ENCODE measurements around the gene FRMD7. TPM values are rescaled to one million over a fixed set of nuclear protein-coding genes. Genes with fewer than 3 reads are reported as not detected.

Gene FRMD7
- polyA plus RNA-seq, 1 donor from 2014 or later, result 0.54 TPM

DNA sequence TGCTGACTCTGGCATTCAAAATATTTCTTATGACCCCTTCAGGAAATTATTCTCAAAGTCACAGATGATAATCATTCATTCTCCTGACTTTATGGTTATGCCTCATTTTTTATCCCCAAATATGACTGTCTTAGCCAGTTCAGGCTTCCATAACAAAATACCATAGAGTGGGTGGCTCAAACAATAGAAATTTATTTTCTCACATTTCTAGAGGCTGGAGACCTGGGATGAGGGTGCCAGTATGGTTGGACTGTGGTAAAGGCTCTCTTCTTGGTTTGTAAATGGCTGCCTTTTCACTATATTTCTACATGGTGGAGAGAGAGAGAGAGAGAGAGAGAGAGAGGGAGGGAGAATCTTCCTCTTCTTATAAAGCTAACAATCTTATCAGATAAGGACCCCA lies 20.5 kb downstream of the FRMD7 start:
- no peaks in the 10 kb centered on the region for H3K9me2 ChIP-seq (ENCODE audit: insufficient read depth, low read length)
- no peaks in the 10 kb centered on the region for H3K9me3 ChIP-seq (ENCODE audit: low read length)
- no peak overlapping the region for H3K4me3 ChIP-seq (ENCODE audit: low read length)
- TF ChIP-seq EP300 (conservative IDR thresholded peaks at IDR 0.05; ENCODE audit: poor library complexity, severe bottlenecking), result no peak
- no peak for TF ChIP-seq TAF1 (IDR thresholded peaks at IDR 0.05; ENCODE audit: low read depth)
- TF ChIP-seq, protein P1, sequence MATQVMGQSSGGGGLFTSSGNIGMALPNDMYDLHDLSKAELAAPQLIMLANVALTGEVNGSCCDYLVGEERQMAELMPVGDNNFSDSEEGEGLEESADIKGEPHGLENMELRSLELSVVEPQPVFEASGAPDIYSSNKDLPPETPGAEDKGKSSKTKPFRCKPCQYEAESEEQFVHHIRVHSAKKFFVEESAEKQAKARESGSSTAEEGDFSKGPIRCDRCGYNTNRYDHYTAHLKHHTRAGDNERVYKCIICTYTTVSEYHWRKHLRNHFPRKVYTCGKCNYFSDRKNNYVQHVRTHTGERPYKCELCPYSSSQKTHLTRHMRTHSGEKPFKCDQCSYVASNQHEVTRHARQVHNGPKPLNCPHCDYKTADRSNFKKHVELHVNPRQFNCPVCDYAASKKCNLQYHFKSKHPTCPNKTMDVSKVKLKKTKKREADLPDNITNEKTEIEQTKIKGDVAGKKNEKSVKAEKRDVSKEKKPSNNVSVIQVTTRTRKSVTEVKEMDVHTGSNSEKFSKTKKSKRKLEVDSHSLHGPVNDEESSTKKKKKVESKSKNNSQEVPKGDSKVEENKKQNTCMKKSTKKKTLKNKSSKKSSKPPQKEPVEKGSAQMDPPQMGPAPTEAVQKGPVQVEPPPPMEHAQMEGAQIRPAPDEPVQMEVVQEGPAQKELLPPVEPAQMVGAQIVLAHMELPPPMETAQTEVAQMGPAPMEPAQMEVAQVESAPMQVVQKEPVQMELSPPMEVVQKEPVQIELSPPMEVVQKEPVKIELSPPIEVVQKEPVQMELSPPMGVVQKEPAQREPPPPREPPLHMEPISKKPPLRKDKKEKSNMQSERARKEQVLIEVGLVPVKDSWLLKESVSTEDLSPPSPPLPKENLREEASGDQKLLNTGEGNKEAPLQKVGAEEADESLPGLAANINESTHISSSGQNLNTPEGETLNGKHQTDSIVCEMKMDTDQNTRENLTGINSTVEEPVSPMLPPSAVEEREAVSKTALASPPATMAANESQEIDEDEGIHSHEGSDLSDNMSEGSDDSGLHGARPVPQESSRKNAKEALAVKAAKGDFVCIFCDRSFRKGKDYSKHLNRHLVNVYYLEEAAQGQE (IDR thresholded peaks at IDR 0.05; ENCODE audit: borderline replicate concordance), result no peak
- no peak for TF ChIP-seq EZH2 (IDR thresholded peaks at IDR 0.05; ENCODE audit: borderline replicate concordance, insufficient read depth, low read length, poor library complexity, severe bottlenecking)
- TF ChIP-seq MXI1 (conservative IDR thresholded peaks at IDR 0.05; ENCODE audit: poor library complexity, severe bottlenecking), result no peak
- TF ChIP-seq CTCF (IDR thresholded peaks at IDR 0.05; ENCODE audit: poor library complexity, severe bottlenecking), result no peak
- TF ChIP-seq RAD21 (conservative IDR thresholded peaks at IDR 0.05), result no peak
- TF ChIP-seq SMC3 (conservative IDR thresholded peaks at IDR 0.05; ENCODE audit: poor library complexity), result no peak
- TF ChIP-seq POLR2AphosphoS5 (IDR thresholded peaks at IDR 0.05), result no peak
- no peak overlapping the region for H3K27ac ChIP-seq (ENCODE audit: low read length)
- no peaks in the 10 kb centered on the region for H3K27me3 ChIP-seq (ENCODE audit: insufficient read depth, low read depth, low read length)
- H3K9ac ChIP-seq (ENCODE audit: low read length), result no peak overlapping the region
- H3K36me3 ChIP-seq (ENCODE audit: insufficient read depth, low read length), result no peaks in the 10 kb centered on the region
- no peaks in the 10 kb centered on the region for H3K79me2 ChIP-seq (replicated peaks; ENCODE audit: insufficient read depth, low read length)
- H3F3A ChIP-seq (ENCODE audit: insufficient read depth, low read length, poor library complexity, severe bottlenecking), result no peaks in the 10 kb centered on the region
- no peak overlapping the region for H3K4me2 ChIP-seq (ENCODE audit: low read length)
- no peaks in the 10 kb centered on the region for H4K20me1 ChIP-seq (ENCODE audit: insufficient read depth)
- no peak overlapping the region for H2AFZ ChIP-seq (ENCODE audit: low read depth, low read length)

GRCh38 chrX:132101799-132102198 lies 26.0 kb downstream of the FRMD7 start:
- TF ChIP-seq CTCF (IDR thresholded peaks at IDR 0.05; ENCODE audit: poor library complexity, severe bottlenecking) (no peak), EP300 (conservative IDR thresholded peaks at IDR 0.05; ENCODE audit: poor library complexity, severe bottlenecking) (no peak), MXI1 (conservative IDR thresholded peaks at IDR 0.05; ENCODE audit: poor library complexity, severe bottlenecking) (no peak), SMC3 (conservative IDR thresholded peaks at IDR 0.05; ENCODE audit: poor library complexity) (no peak), EZH2 (IDR thresholded peaks at IDR 0.05; ENCODE audit: borderline replicate concordance, insufficient read depth, low read length, poor library complexity, severe bottlenecking) (no peak), TAF1 (IDR thresholded peaks at IDR 0.05; ENCODE audit: low read depth) (no peak), RAD21 (conservative IDR thresholded peaks at IDR 0.05) (no peak), POLR2AphosphoS5 (IDR thresholded peaks at IDR 0.05) (no peak)
- TF ChIP-seq, protein P1 (IDR thresholded peaks at IDR 0.05; ENCODE audit: borderline replicate concordance), result no peak
- H3K9ac ChIP-seq (ENCODE audit: low read length), result no peak overlapping the region
- H3K4me3 ChIP-seq (ENCODE audit: low read length), result no peak overlapping the region
- no peaks in the 10 kb centered on the region for H3K79me2 ChIP-seq (replicated peaks; ENCODE audit: insufficient read depth, low read length)
- H3K4me2 ChIP-seq (ENCODE audit: low read length), result no peak overlapping the region
- H4K20me1 ChIP-seq (ENCODE audit: insufficient read depth), result no peaks in the 10 kb centered on the region
- no peaks in the 10 kb centered on the region for H3F3A ChIP-seq (ENCODE audit: insufficient read depth, low read length, poor library complexity, severe bottlenecking)
- no peaks in the 10 kb centered on the region for H3K36me3 ChIP-seq (ENCODE audit: insufficient read depth, low read length)
- no peak overlapping the region for H3K27ac ChIP-seq (ENCODE audit: low read length)
- H3K9me2 ChIP-seq (ENCODE audit: insufficient read depth, low read length), result no peaks in the 10 kb centered on the region
- no peak overlapping the region for H2AFZ ChIP-seq (ENCODE audit: low read depth, low read length)
- H3K27me3 ChIP-seq (ENCODE audit: insufficient read depth, low read depth, low read length), result no peaks in the 10 kb centered on the region
- no peaks in the 10 kb centered on the region for H3K9me3 ChIP-seq (ENCODE audit: low read length)
